ENCODE data around the gene RIMOC1.

GRCh38 chr5:41885286-41885685 is 18.9 kb upstream of the RIMOC1 start:
- TF ChIP-seq CTCF (IDR thresholded peaks at IDR 0.05; ENCODE audit: low read length), result no peak
- TF ChIP-seq EZH2 (optimal IDR thresholded peaks at IDR 0.05; ENCODE audit: low read depth, low read length), result no peak

Data from MM.1S (cell line).